Measurements from ENCODE around the gene RTEL1.
"Not testable (repeated sequence)": the region's sequence is repeated elsewhere in the genome, so short reads cannot be mapped to it uniquely, and the experiment has no call there.

The RTEL1 gene

DNA sequence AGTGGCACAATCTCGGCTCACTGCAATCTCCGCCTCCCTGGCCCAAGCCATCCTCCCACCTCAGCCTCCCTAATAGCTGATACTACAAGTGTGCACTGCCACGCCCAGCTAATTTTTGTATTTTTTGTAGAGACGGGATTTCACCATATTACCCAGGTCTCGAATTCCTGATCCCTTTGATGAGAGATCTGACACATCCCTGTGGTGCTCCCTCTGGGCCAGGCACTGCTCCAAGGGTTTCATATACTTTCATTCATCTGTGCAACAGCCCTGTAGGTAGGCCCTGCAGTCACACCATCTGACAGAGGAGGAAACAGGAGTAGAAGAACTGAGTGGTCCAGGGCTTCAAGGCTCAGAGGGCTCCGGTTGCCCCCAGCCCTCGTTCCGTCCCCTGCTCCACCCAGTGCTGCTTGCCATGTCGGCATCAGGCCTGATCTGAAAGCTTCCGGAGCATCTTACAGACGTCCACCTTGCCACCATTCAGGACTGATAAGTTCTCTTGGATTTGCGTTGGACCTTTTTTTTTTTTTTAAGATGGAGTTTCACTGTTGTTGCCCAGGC is 53.1 kb downstream of the RTEL1 start:
- Histone ChIP-seq H4K20me1 (ENCODE audit: insufficient read depth, low read length) (0 out of 2 replicates have a peak, but pooled peaks cover 4% of the 10 kb centered on the region), H3K4me3 (ENCODE audit: low read length) (no peak overlapping the region)
- TF ChIP-seq, protein P1, sequence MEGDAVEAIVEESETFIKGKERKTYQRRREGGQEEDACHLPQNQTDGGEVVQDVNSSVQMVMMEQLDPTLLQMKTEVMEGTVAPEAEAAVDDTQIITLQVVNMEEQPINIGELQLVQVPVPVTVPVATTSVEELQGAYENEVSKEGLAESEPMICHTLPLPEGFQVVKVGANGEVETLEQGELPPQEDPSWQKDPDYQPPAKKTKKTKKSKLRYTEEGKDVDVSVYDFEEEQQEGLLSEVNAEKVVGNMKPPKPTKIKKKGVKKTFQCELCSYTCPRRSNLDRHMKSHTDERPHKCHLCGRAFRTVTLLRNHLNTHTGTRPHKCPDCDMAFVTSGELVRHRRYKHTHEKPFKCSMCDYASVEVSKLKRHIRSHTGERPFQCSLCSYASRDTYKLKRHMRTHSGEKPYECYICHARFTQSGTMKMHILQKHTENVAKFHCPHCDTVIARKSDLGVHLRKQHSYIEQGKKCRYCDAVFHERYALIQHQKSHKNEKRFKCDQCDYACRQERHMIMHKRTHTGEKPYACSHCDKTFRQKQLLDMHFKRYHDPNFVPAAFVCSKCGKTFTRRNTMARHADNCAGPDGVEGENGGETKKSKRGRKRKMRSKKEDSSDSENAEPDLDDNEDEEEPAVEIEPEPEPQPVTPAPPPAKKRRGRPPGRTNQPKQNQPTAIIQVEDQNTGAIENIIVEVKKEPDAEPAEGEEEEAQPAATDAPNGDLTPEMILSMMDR (IDR thresholded peaks at IDR 0.05; ENCODE audit: low read depth, low read length), result no peak
- TF ChIP-seq EZH2phosphoT487 (IDR thresholded peaks at IDR 0.05; ENCODE audit: low read depth), result no peak

GRCh38 chr20:63712191-63712590 is 54.1 kb downstream of the RTEL1 start:
- Histone ChIP-seq H3K4me3 (ENCODE audit: low read length) (no peak overlapping the region), H3K9ac (ENCODE audit: low read length) (no peak overlapping the region), H3K27ac (ENCODE audit: low read length) (no peak overlapping the region), H4K20me1 (ENCODE audit: insufficient read depth, low read length) (no peaks in the 10 kb centered on the region), H2AFZ (ENCODE audit: low read depth, low read length) (no peak overlapping the region), H3K4me2 (ENCODE audit: low read length) (no peak overlapping the region), H3K79me2 (ENCODE audit: low read length) (peaks cover 91% of the 10 kb centered on the region), H3K36me3 (replicated peaks; ENCODE audit: low read depth, low read length) (peaks cover 59% of the 10 kb centered on the region), H3K27me3 (ENCODE audit: low read depth, low read length) (no peaks in the 10 kb centered on the region), H3K9me3 (ENCODE audit: insufficient read depth, low read length) (peaks cover 2% of the 10 kb centered on the region; the same call in 1 of the 2 replicates), H3K4me1 (ENCODE audit: low read length) (peaks cover 18% of the 10 kb centered on the region)
- TF ChIP-seq, protein P1 (IDR thresholded peaks at IDR 0.05; ENCODE audit: low read depth, low read length), result no peak
- TF ChIP-seq EZH2phosphoT487 (IDR thresholded peaks at IDR 0.05; ENCODE audit: low read depth), result no peak

More for the DNA sequence above, 53.1 kb downstream of the RTEL1 start:
- Histone ChIP-seq H3K27ac (ENCODE audit: low read length) (no peak overlapping the region), H3K9ac (ENCODE audit: low read length) (no peak overlapping the region), H3K79me2 (ENCODE audit: low read length) (peaks cover 91% of the 10 kb centered on the region), H2AFZ (ENCODE audit: low read depth, low read length) (no peak overlapping the region), H3K9me3 (ENCODE audit: insufficient read depth, low read length) (peaks cover 2% of the 10 kb centered on the region; the same call in 1 of the 2 replicates), H3K36me3 (replicated peaks; ENCODE audit: low read depth, low read length) (peaks cover 57% of the 10 kb centered on the region), H3K4me2 (ENCODE audit: low read length) (no peak overlapping the region), H3K4me1 (ENCODE audit: low read length) (peaks cover 21% of the 10 kb centered on the region), H3K27me3 (ENCODE audit: low read depth, low read length) (no peaks in the 10 kb centered on the region)

- peaks cover 8% of the 10 kb centered on the region; the same call in 1 of the 2 replicates for H3K4me1 ChIP-seq (ENCODE audit: low read length)
- no peak overlapping the region for H3K4me3 ChIP-seq (ENCODE audit: low read length)
- TF ChIP-seq, protein P1 (IDR thresholded peaks at IDR 0.05; ENCODE audit: low read depth, low read length), result no peak
- no peak for TF ChIP-seq EZH2phosphoT487 (IDR thresholded peaks at IDR 0.05; ENCODE audit: low read depth)
- H3K27ac ChIP-seq (ENCODE audit: low read length), result no peak overlapping the region
- no peaks in the 10 kb centered on the region for H3K27me3 ChIP-seq (ENCODE audit: low read depth, low read length)
- H3K4me2 ChIP-seq (ENCODE audit: low read length), result no peak overlapping the region
- H3K36me3 ChIP-seq (replicated peaks; ENCODE audit: low read depth, low read length), result peaks cover 68% of the 10 kb centered on the region
- H3K79me2 ChIP-seq (ENCODE audit: low read length), result peaks cover 85% of the 10 kb centered on the region
- H3K9ac ChIP-seq (ENCODE audit: low read length), result no peak overlapping the region
- no peaks in the 10 kb centered on the region for H4K20me1 ChIP-seq (ENCODE audit: insufficient read depth, low read length)
- no peak overlapping the region for H2AFZ ChIP-seq (ENCODE audit: low read depth, low read length)
- H3K9me3 ChIP-seq (ENCODE audit: insufficient read depth, low read length), result peaks cover 8% of the 10 kb centered on the region; the same call in 1 of the 2 replicates
Observed at GRCh38 chr20:63714858-63715257, 56.7 kb downstream of the RTEL1 start.

DNA sequence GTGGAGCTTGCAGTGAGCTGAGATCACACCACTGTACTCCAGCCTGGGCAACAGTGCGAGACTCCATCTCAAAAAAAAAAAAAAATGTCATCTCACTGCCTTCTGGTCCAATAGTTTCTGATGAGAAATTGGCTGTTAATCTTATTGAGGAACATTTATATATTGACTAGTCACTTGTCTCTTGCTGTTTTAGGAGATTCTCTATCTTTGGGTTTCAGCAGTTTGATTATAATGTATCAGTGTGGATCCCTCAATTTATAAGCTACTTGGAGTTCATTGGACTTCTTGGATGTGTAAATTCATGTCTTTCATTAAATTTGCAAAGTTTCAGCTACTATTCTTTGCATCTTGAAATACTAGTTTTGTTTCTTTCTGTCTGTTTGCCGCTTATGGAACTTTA is 60.9 kb downstream of the RTEL1 start:
- Histone ChIP-seq H3K79me2 (ENCODE audit: low read length) (peaks cover 52% of the 10 kb centered on the region), H3K4me1 (ENCODE audit: low read length) (peaks cover 8% of the 10 kb centered on the region; the same call in 1 of the 2 replicates), H3K27me3 (ENCODE audit: low read depth, low read length) (no peaks in the 10 kb centered on the region), H4K20me1 (ENCODE audit: insufficient read depth, low read length) (no peaks in the 10 kb centered on the region), H3K27ac (ENCODE audit: low read length) (no peak overlapping the region), H3K36me3 (replicated peaks; ENCODE audit: low read depth, low read length) (peaks cover 47% of the 10 kb centered on the region), H2AFZ (ENCODE audit: low read depth, low read length) (no peak overlapping the region), H3K4me3 (ENCODE audit: low read length) (no peak overlapping the region), H3K9me3 (ENCODE audit: insufficient read depth, low read length) (peaks cover 8% of the 10 kb centered on the region; the same call in 1 of the 2 replicates), H3K9ac (ENCODE audit: low read length) (no peak overlapping the region), H3K4me2 (ENCODE audit: low read length) (no peak overlapping the region)
- TF ChIP-seq, protein P1 (IDR thresholded peaks at IDR 0.05; ENCODE audit: low read depth, low read length), result no peak
- TF ChIP-seq EZH2phosphoT487 (IDR thresholded peaks at IDR 0.05; ENCODE audit: low read depth), result no peak

- H2AFZ ChIP-seq (ENCODE audit: low read depth, low read length); H3K4me2 ChIP-seq (ENCODE audit: low read length); H4K20me1 ChIP-seq (ENCODE audit: insufficient read depth, low read length); H3K9ac ChIP-seq (ENCODE audit: low read length); H3K4me3 ChIP-seq (ENCODE audit: low read length); H3K27me3 ChIP-seq (ENCODE audit: low read depth, low read length); H3K27ac ChIP-seq (ENCODE audit: low read length): not testable (repeated sequence)
- Histone ChIP-seq H3K36me3 (replicated peaks; ENCODE audit: low read depth, low read length) (peaks cover 49% of the 10 kb centered on the region), H3K9me3 (ENCODE audit: insufficient read depth, low read length) (peaks cover 18% of the 10 kb centered on the region), H3K4me1 (ENCODE audit: low read length) (peaks cover 15% of the 10 kb centered on the region), H3K79me2 (ENCODE audit: low read length) (peaks cover 26% of the 10 kb centered on the region)
Observed at GRCh38 chr20:63722967-63723622, 65.0 kb downstream of the RTEL1 start.

- peak overlapping the region; percentile 44 for H3K4me3 ChIP-seq (ENCODE audit: low read length)
Observed at GRCh38 chr20:63730189-63730733, 72.1 kb downstream of the RTEL1 start.

More at GRCh38 chr20:63730189-63730733, 72.1 kb downstream of the RTEL1 start:
- peaks cover 11% of the 10 kb centered on the region for H3K9me3 ChIP-seq (ENCODE audit: insufficient read depth, low read length)
- H3K36me3 ChIP-seq (replicated peaks; ENCODE audit: low read depth, low read length), result peaks cover 50% of the 10 kb centered on the region
- peaks cover 57% of the 10 kb centered on the region for H3K4me1 ChIP-seq (ENCODE audit: low read length)
- H3K4me2 ChIP-seq (ENCODE audit: low read length), result peak overlapping the region; percentile 58
- peak overlapping the region; percentile 99 for H3K27ac ChIP-seq (ENCODE audit: low read length)
- not testable (repeated sequence) for H4K20me1 ChIP-seq (ENCODE audit: insufficient read depth, low read length); H3K27me3 ChIP-seq (ENCODE audit: low read depth, low read length); H2AFZ ChIP-seq (ENCODE audit: low read depth, low read length)
- H3K9ac ChIP-seq (ENCODE audit: low read length), result peak overlapping the region; percentile 76
- peaks cover 27% of the 10 kb centered on the region for H3K79me2 ChIP-seq (ENCODE audit: low read length)
